Activated CD8-positive, alpha-beta memory T cell treated with anti-CD3 and anti-CD28 coated beads for 36 hours (primary cell): Measurements from ENCODE around the gene RNF180. TPM values are rescaled to one million over a fixed set of nuclear protein-coding genes. Genes with fewer than 3 reads are reported as not detected.
"Not testable (repeated sequence)": the region's sequence is repeated elsewhere in the genome, so short reads cannot be mapped to it uniquely, and the experiment has no call there.

ENCODE experiments used
- CTCF ChIA-PET: fragments of 350-600 bp; sonication (Branson Sonifier 250); formaldehyde crosslinking; loops from one replicate; lab custom pipeline; 2021; ENCODE audit warnings: antibody characterized with exemption; lab: Charles Lee
- POLR2A ChIA-PET: fragments of 350-600 bp; sonication (Branson Sonifier 250); formaldehyde crosslinking; loops from one replicate; lab custom pipeline; 2021; ENCODE audit warnings: antibody characterized with exemption; lab: Charles Lee
- total RNA-seq, 2 experiments: library from RNA; stranded (reverse); gene quantifications; one replicate each; pipeline ENCODE4 v1.2.3, GENCODE V29; 2021

RNF180 gene
- total RNA-seq, 2 experiments from 2014 or later, result not detected

- POLR2A ChIA-PET, CTCF ChIA-PET: not testable (repeated sequence)
These were observed 61.5 kb downstream of the RNF180 start for GRCh38 chr5:64227131-64227537.

- ChIA-PET CTCF (interaction anchor here (1.1 kb wide), 1 partner anchor 25 kb away, joined by 4 read pairs; no protein-coding TSS in a partner anchor), POLR2A (no interaction called here)
These were observed 63.6 kb downstream of the RNF180 start for GRCh38 chr5:64229163-64229774.

GRCh38 chr5:64260756-64261155, 95.1 kb downstream of the RNF180 start:
- ChIA-PET CTCF (interaction anchor here (0.6 kb wide), 1 partner anchor 142 kb away, joined by 3 read pairs; no protein-coding TSS in a partner anchor), POLR2A (no interaction called here)

- POLR2A ChIA-PET, result no interaction called here
- CTCF ChIA-PET, result no interaction called here
These were observed 103.5 kb downstream of the RNF180 start for GRCh38 chr5:64269164-64269563.

GRCh38 chr5:64273276-64273675, 107.6 kb downstream of the RNF180 start:
- CTCF ChIA-PET, result no interaction called here
- POLR2A ChIA-PET, result no interaction called here

- ChIA-PET POLR2A (no interaction called here), CTCF (no interaction called here)
These were observed 119.8 kb downstream of the RNF180 start for GRCh38 chr5:64285188-64286130.

GRCh38 chr5:64286381-64286780, 120.7 kb downstream of the RNF180 start:
- ChIA-PET POLR2A (no interaction called here), CTCF (no interaction called here)

GRCh38 chr5:64288496-64288895, 122.9 kb downstream of the RNF180 start:
- POLR2A ChIA-PET, CTCF ChIA-PET: not testable (repeated sequence)

- POLR2A ChIA-PET, result no interaction called here
- CTCF ChIA-PET, result no interaction called here
These were observed 127.1 kb downstream of the RNF180 start for GRCh38 chr5:64292611-64293215.

- ChIA-PET POLR2A (no interaction called here), CTCF (no interaction called here)
These were observed 129.5 kb downstream of the RNF180 start for GRCh38 chr5:64295101-64295500.

GRCh38 chr5:64298586-64298985, 132.9 kb downstream of the RNF180 start:
- ChIA-PET POLR2A (no interaction called here), CTCF (no interaction called here)

- POLR2A ChIA-PET, result no interaction called here
- CTCF ChIA-PET, result no interaction called here
These were observed 134.2 kb downstream of the RNF180 start for GRCh38 chr5:64299805-64300204.

GRCh38 chr5:64301566-64301965, 135.9 kb downstream of the RNF180 start:
- ChIA-PET CTCF (interaction anchor here (1.0 kb wide), 1 partner anchor 76 kb away, joined by 3 read pairs; no protein-coding TSS in a partner anchor), POLR2A (no interaction called here)

GRCh38 chr5:64308135-64308534, 142.5 kb downstream of the RNF180 start:
- CTCF ChIA-PET, result no interaction called here
- POLR2A ChIA-PET, result no interaction called here

- ChIA-PET POLR2A (no interaction called here), CTCF (no interaction called here)
These were observed 146.8 kb downstream of the RNF180 start for GRCh38 chr5:64312491-64312890.

GRCh38 chr5:64315778-64316177, 150.1 kb downstream of the RNF180 start:
- ChIA-PET CTCF (no interaction called here), POLR2A (no interaction called here)

GRCh38 chr5:64318175-64318574, 152.5 kb downstream of the RNF180 start:
- POLR2A ChIA-PET, result no interaction called here
- CTCF ChIA-PET, result no interaction called here

- POLR2A ChIA-PET, result no interaction called here
- CTCF ChIA-PET, result no interaction called here
These were observed 157.9 kb downstream of the RNF180 start for GRCh38 chr5:64323591-64323990.

GRCh38 chr5:64330728-64331231, 165.1 kb downstream of the RNF180 start:
- CTCF ChIA-PET, result no interaction called here

More at GRCh38 chr5:64330728-64331231, 165.1 kb downstream of the RNF180 start:
- POLR2A ChIA-PET, result no interaction called here
